Fibroblast of villous mesenchyme (primary cell): ENCODE data around the gene RSPH9. TPM values are rescaled to one million over a fixed set of nuclear protein-coding genes. Genes with fewer than 3 reads are reported as not detected.
A peak's percentile ranks its signal among the peaks of the same experiment; 100 is the strongest.
"Not testable (repeated sequence)": the region's sequence is repeated elsewhere in the genome, so short reads cannot be mapped to it uniquely, and the experiment has no call there.

ENCODE experiments used
- DNase-seq: peaks from one replicate; pipeline ENCODE4 v3.0.0-alpha.2; 2010; ENCODE audit warnings: low read depth
- H3K4me3 ChIP-seq: 2 replicates; pipeline ENCODE4 v1.5.1; 2011; ENCODE audit warnings: low read depth, mild to moderate bottlenecking, low read length
- CTCF ChIP-seq: IDR thresholded peaks from 2 replicates; pipeline ENCODE4 v1.5.1; 2012; ENCODE audit warnings: low read depth, mild to moderate bottlenecking, low read length; ENCODE audit not compliant: insufficient read depth
- total RNA-seq: library from RNA; depleted of rRNA; stranded (reverse); fragments of >200 nt; gene quantifications from 2 replicates; pipeline ENCODE4 v1.2.3, GENCODE V29; 2012

RSPH9 gene
- total RNA-seq, 1 donor = 0.86 TPM

GRCh38 chr6:43629104-43629504 lies 15.7 kb upstream of the RSPH9 start, which contains the start of gene GTPBP2:
TSS of gene GTPBP2 (minus strand) at chr6:43629264. CDS start at chr6:43629162, 102 bp downstream.
- DNase-seq = peak; percentile 99
- H3K4me3 ChIP-seq = peak within 1 kb of the TSS; percentile 95
- no peak for TF ChIP-seq CTCF

- peak; percentile 99 for DNase-seq
- H3K4me3 ChIP-seq = peak overlapping the region; percentile 95
- TF ChIP-seq CTCF = no peak
Observed at GRCh38 chr6:43629505-43630300, 15.1 kb upstream of the RSPH9 start.

GRCh38 chr6:43630980-43631619 lies 13.7 kb upstream of the RSPH9 start:
- no peak for TF ChIP-seq CTCF
- DNase-seq = no peak
- H3K4me3 ChIP-seq = no peak overlapping the region

GRCh38 chr6:43633002-43633401 lies 11.8 kb upstream of the RSPH9 start:
- H3K4me3 ChIP-seq, DNase-seq: not testable (repeated sequence)

GRCh38 chr6:43634702-43635303 lies 10.0 kb upstream of the RSPH9 start:
- TF ChIP-seq CTCF = no peak
- no peak for DNase-seq
- no peak overlapping the region for H3K4me3 ChIP-seq

GRCh38 chr6:43635387-43636307 lies 9.2 kb upstream of the RSPH9 start, which contains the start of gene MAD2L1BP:
TSS of gene MAD2L1BP (plus strand) at chr6:43635840. CDS start at chr6:43635876, 36 bp downstream.
- no peak for TF ChIP-seq CTCF
- H3K4me3 ChIP-seq = peak within 1 kb of the TSS; percentile 85
- peak; percentile 62 for DNase-seq
